Endothelial cell (in vitro differentiated cells): Measurements from ENCODE around the gene COL4A1. TPM values are rescaled to one million over a fixed set of nuclear protein-coding genes. Genes with fewer than 3 reads are reported as not detected.

Source experiments
- DNase-seq: peaks from one replicate; pipeline ENCODE4 v3.0.0; 2021; ENCODE audit warnings: low spot score
- H3K27ac Mint-ChIP-seq: one replicate; pipeline ENCODE4 v1.8.0; 2021; ENCODE audit warnings: mixed read lengths, inconsistent platforms; ENCODE audit not compliant: unreplicated experiment
- H3K27me3 Mint-ChIP-seq: one replicate; pipeline ENCODE4 v1.8.0; 2021; ENCODE audit warnings: mild to moderate bottlenecking, moderate library complexity, mixed read lengths, inconsistent platforms; ENCODE audit not compliant: unreplicated experiment
- H3K36me3 Mint-ChIP-seq: one replicate; pipeline ENCODE4 v1.8.0; 2021; ENCODE audit warnings: mild to moderate bottlenecking, low read depth, mixed read lengths, inconsistent platforms; ENCODE audit not compliant: unreplicated experiment
- H3K4me1 Mint-ChIP-seq: one replicate; pipeline ENCODE4 v1.8.0; 2021; ENCODE audit warnings: mild to moderate bottlenecking, mixed read lengths, inconsistent platforms; ENCODE audit not compliant: unreplicated experiment
- H3K4me3 Mint-ChIP-seq: one replicate; pipeline ENCODE4 v1.8.0; 2021; ENCODE audit warnings: mild to moderate bottlenecking, mixed read lengths, inconsistent platforms; ENCODE audit not compliant: unreplicated experiment
- H3K9me3 Mint-ChIP-seq: one replicate; pipeline ENCODE4 v1.8.0; 2021; ENCODE audit warnings: mixed read lengths, inconsistent platforms; ENCODE audit not compliant: unreplicated experiment
- total RNA-seq: library from RNA; stranded (reverse); fragmentation: NEBNext Ultra II Directional; extraction: Animal tissue kit (Norgen Biotek cat#: 25700); gene quantifications from one replicate; pipeline ENCODE4 v1.2.1, GENCODE V29; 2021; ENCODE audit not compliant: unreplicated experiment
- TF ChIP-seq, protein P1 (sequence below): fragments of 200-600 bp; sonication (generic); IDR thresholded peaks from one replicate; pipeline ENCODE4 v1.5.0; 2021; ENCODE audit warnings: antibody characterized with exemption; ENCODE audit not compliant: unreplicated experiment

The COL4A1 gene
- total RNA-seq, 1 donor from 2014 or later = 2,720 TPM

DNA sequence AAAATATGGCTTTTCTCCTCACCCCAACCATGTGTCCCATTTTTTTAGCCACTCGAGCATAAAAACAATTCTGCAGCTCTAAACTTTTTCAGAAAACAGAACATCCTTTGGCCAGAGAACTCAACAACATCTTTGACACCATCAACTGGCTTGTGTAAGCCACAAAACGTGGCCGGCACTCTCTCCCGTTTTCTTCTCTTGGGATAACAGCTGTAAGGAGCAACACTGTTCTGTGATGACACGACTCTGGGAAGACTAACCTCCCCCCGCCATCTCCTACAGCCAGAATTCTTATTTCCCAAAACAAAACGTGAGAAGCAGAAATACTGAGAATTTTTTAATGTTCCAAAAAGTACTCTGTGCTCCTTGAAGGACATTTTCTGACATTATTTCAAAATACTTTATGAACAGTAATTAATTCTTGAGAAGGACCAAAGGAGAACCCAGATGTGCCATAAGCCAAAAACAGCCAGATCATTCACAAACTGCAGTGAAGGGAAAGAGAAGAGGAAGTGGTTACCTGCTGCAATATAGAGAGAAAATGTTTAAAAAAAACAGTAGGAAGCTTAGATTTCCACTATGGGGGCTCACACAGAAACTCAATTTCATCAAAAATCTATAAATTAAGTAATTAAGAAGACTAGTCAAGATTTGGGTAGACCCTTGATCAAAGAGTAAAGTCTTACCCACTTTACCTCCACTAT lies 25.8 kb downstream of the COL4A1 start:
- no peaks in the 10 kb centered on the region for H3K9me3 Mint-ChIP-seq
- H3K4me3 Mint-ChIP-seq = peak overlapping the region; percentile 8
- no peak for DNase-seq
- peaks cover 56% of the 10 kb centered on the region for H3K36me3 Mint-ChIP-seq
- no peak overlapping the region for H3K27ac Mint-ChIP-seq
- H3K27me3 Mint-ChIP-seq = peaks cover 10% of the 10 kb centered on the region
- TF ChIP-seq, protein P1, sequence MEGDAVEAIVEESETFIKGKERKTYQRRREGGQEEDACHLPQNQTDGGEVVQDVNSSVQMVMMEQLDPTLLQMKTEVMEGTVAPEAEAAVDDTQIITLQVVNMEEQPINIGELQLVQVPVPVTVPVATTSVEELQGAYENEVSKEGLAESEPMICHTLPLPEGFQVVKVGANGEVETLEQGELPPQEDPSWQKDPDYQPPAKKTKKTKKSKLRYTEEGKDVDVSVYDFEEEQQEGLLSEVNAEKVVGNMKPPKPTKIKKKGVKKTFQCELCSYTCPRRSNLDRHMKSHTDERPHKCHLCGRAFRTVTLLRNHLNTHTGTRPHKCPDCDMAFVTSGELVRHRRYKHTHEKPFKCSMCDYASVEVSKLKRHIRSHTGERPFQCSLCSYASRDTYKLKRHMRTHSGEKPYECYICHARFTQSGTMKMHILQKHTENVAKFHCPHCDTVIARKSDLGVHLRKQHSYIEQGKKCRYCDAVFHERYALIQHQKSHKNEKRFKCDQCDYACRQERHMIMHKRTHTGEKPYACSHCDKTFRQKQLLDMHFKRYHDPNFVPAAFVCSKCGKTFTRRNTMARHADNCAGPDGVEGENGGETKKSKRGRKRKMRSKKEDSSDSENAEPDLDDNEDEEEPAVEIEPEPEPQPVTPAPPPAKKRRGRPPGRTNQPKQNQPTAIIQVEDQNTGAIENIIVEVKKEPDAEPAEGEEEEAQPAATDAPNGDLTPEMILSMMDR = no peak
- H3K4me1 Mint-ChIP-seq = peaks cover 67% of the 10 kb centered on the region

GRCh38 chr13:110280231-110280813 lies 26.6 kb downstream of the COL4A1 start:
- no peak overlapping the region for H3K27ac Mint-ChIP-seq
- no peaks in the 10 kb centered on the region for H3K9me3 Mint-ChIP-seq
- peaks cover 55% of the 10 kb centered on the region for H3K36me3 Mint-ChIP-seq
- DNase-seq = no peak
- peaks cover 70% of the 10 kb centered on the region for H3K4me1 Mint-ChIP-seq
- TF ChIP-seq, protein P1 = no peak
- H3K4me3 Mint-ChIP-seq = no peak overlapping the region
- peaks cover 12% of the 10 kb centered on the region for H3K27me3 Mint-ChIP-seq

- peaks cover 55% of the 10 kb centered on the region for H3K36me3 Mint-ChIP-seq
- H3K4me1 Mint-ChIP-seq = peaks cover 70% of the 10 kb centered on the region
- no peak for DNase-seq
- peaks cover 12% of the 10 kb centered on the region for H3K27me3 Mint-ChIP-seq
- TF ChIP-seq, protein P1 = no peak
- no peak overlapping the region for H3K4me3 Mint-ChIP-seq
- no peaks in the 10 kb centered on the region for H3K9me3 Mint-ChIP-seq
- no peak overlapping the region for H3K27ac Mint-ChIP-seq
Observed at GRCh38 chr13:110279684-110280083, 27.3 kb downstream of the COL4A1 start.

- Mint-ChIP-seq H3K9me3 (no peaks in the 10 kb centered on the region), H3K4me1 (peaks cover 62% of the 10 kb centered on the region), H3K27me3 (peaks cover 16% of the 10 kb centered on the region), H3K36me3 (peaks cover 50% of the 10 kb centered on the region), H3K27ac (peak overlapping the region; percentile 22), H3K4me3 (no peak overlapping the region)
- no peak for DNase-seq
- TF ChIP-seq, protein P1 = no peak
Observed at GRCh38 chr13:110278859-110279258, 28.1 kb downstream of the COL4A1 start.

DNA sequence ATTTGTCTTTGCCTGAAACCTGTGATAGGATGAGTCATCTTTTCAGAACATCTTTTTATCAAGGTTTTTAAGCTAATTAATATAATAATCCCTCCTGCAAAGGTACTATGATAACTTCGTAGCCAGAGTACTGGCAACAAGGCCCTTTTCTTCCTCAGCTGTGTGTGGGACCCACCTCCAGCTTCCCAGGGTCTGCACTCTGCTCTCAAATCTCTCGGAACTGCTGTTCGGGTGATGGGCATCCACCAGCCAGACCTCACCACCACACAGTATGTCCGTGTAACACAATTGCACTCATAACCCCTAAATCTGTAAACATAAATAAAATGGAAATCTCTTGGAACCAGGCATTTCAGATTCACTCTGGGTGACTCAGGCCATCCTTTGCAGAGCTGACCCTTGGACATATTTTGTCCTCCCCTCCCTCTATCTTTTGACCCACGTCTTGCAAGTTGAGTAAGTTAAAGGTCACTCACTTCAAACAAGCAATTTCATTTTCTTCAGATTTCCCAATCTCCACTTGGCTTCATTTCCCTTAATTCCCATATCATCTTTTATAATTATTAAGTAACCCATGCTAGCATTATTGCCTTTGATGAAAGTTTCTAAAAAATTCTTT lies 29.5 kb downstream of the COL4A1 start:
- Mint-ChIP-seq H3K4me3 (no peak overlapping the region), H3K4me1 (peaks cover 63% of the 10 kb centered on the region), H3K27me3 (peaks cover 13% of the 10 kb centered on the region), H3K36me3 (peaks cover 48% of the 10 kb centered on the region), H3K27ac (no peak overlapping the region), H3K9me3 (no peaks in the 10 kb centered on the region)
- TF ChIP-seq, protein P1 = no peak
- no peak for DNase-seq
